CD4-positive, alpha-beta T cell treated with Interleukin-2 at 100 ng/mL for 4 hours (primary cell): ENCODE data around the gene CCDC148.

ENCODE experiments used
- DNase-seq: peaks from one replicate; pipeline ENCODE4 v3.0.0-alpha.2; 2020; ENCODE audit warnings: low spot score

Gene CCDC148

DNA sequence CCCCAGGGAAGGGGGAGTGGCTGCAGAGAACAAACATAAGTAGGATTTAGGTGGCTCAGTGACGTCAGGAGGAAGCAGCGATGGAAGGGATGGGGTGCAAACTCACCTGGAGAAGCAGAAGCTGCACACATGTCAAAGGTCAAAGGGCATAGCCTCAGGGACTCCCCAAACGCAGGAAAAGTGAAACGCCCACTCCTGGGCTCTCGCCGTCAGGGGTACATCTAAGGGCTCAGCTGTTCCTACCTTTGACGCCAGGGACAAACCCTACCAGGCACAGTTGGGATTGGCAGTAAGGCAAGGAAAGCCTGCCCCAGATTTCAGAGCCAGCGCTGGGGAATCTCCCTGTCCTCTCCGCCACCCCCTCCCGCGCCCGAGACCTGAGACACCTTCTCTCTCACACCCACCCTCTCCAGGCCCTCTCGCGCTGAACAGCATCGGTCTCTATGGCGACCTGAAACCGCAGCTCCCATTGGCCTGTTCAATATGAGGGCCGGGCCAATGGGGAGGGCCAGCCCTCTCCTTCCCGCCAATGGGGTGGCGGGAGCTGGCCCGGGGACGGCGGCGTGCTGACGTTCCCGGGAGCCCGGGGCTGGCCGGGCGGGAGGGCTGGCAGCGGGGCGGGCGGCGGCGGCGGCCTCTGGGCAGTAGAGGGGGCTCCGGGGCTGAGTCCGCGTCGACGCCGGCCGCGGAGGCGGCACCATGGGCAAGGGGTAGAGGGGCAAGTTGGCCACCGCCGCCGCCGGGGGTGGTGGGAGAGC, at the start of gene CCDC148, which contains the start of gene PKP4:
CCDC148 (minus strand) TSS at position 445 of the 758 bp plus-strand sequence; CDS start at position 131, 314 bp downstream.
PKP4 (plus strand) TSS at position 644 of the 758 bp plus-strand sequence. CDS start 76,233 bp downstream, outside the sequence.
- peak; percentile 91 for DNase-seq

DNA sequence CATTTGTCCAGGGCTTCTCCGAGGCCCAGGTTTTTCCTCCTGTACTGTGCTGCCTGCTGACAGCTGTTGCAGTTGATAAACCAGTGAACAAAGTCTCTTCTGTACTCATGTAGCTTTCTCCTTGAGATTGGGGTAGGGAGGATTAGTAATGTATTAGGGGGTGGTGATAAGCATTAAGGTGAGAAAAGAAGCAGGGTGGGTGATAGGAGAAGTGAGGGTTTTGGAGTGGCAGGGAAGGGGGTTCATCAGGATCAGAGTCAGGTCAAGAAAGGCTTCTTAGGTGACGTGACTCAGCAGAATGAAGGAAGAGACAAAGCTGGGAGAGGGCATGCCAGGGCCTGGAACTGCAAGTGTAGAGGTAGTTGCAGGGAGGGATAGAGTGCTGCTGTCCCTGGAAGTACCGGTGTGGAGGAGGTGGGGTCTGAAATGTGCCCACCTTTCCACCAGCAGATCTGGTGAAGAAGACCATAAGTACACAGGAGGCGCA, 48.9 kb upstream of the CCDC148 start:
- DNase-seq = no peak

DNA sequence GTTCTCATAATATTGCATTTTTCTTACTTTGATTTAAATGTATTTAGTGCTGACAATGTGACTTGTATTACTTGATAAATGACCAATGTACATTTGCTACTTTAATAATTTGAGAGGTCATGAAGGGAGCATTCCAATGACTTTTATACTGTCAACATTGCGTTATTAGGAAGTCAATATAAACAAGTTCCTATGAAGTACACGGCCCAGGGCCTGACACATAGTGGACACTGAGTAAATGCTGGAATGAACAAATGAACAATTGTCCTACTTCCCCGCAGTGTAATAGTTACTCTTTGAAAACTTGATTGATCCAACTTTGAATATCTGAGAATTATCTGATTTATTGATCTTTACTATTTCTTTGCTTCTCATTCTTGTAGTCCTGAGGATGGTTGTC, 47.5 kb upstream of the CCDC148 start:
- no peak for DNase-seq

GRCh38 chr2:158502974-158503373, 46.4 kb upstream of the CCDC148 start:
- DNase-seq = no peak

DNA sequence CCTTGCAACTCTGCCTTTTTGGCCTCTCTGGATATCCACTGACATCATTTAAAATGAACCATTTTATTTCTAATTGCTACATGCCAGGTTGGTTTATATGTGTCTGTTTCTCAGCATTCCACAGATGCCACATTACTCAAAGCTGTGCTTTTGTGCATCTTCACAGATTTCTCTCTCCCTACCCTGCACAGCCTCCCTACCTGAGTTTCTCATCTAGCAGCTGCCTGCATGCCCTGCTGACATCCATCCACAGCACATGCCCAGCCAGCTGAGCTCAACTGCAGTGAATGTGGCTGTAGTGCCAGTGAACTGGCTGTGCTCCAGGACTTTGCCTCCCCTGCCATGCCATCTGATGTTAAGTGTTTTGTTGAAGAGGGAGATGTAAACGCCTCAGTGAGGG, 44.7 kb upstream of the CCDC148 start:
- no peak for DNase-seq

- no peak for DNase-seq
Measured at GRCh38 chr2:158500333-158500732, 43.8 kb upstream of the CCDC148 start.

DNA sequence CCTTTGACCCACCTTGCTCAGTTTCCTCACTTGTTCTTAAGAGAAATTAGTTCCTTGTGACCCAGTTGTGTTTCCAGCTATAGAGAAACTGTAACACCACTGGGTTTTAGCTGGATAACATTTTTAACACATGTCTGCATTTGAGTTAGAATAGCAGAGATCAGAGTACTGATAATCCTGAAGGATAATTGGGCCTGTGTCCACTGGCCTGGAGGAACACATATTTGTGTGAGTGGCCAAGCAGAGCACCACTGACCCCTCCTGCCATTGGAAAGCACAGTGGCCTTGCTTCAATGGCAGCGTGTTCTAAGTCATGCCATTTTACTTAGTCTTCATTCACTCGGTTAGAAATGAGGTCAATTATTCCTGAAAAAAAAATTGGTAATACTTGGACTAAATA, 42.8 kb upstream of the CCDC148 start:
- no peak for DNase-seq

GRCh38 chr2:158498749-158499136, 42.2 kb upstream of the CCDC148 start:
- no peak for DNase-seq

DNA sequence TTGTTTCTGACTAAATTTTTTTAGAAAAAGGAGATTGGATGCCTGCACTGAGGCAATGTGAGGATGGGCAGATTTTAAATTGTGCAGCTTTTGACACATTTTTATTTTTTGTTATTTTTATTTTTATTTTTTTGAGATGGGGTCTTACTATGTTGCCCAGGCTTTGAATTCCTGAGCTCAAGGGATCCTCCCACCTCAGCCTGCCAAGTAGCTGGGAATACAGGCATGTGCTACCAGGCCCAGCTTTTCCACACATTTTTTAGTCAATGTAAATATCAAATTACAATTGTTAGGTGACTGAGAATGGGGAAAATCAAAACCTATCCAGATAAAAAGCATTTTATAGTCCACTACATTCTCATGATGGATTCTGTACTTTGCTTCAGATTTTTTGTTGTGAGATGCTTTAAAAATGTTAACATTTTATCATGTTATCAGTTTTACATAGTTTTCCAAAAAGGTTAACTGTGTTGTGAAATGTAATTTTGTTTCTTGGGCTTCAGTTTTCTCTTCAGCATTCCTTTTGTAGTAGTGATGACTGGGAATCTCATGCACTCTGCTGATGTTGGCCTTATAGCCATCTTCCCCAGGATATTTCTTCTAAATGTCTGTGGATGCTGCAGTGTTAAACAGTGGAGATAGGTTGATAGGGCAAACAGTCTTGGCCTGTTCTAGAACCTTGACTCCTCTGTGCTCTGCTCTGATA, 41.6 kb upstream of the CCDC148 start:
- DNase-seq = no peak

GRCh38 chr2:158497486-158497885, 40.9 kb upstream of the CCDC148 start:
- DNase-seq = no peak

- DNase-seq = no peak
Measured at GRCh38 chr2:158496986-158497385, 40.4 kb upstream of the CCDC148 start.

- DNase-seq = no peak
Measured at GRCh38 chr2:158495175-158495574, 38.6 kb upstream of the CCDC148 start.

- DNase-seq = no peak
Measured at GRCh38 chr2:158493458-158493857, 36.9 kb upstream of the CCDC148 start.

DNA sequence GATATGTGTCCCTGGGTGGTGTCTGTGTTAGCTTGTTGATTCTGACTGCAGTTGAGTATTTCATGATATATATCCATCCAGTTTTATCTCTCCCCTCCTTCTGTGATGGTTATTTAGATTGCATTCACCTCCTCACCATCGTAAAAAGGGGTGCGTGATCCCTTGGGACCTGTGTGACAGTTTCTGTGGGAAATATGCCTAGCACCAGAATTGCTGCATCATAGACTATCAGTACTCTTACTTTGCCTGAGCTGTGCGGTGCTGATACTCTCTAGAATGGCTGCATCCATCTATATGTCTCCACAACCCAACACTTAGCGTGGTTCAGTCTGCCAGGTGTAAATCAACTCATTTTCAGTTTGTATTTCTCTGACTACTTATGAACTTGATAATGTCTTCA, 34.5 kb upstream of the CCDC148 start:
- DNase-seq = no peak

- no peak for DNase-seq
Measured at GRCh38 chr2:158489366-158490112, 33.0 kb upstream of the CCDC148 start.

- no peak for DNase-seq
Measured at GRCh38 chr2:158488442-158489216, 32.1 kb upstream of the CCDC148 start.

DNA sequence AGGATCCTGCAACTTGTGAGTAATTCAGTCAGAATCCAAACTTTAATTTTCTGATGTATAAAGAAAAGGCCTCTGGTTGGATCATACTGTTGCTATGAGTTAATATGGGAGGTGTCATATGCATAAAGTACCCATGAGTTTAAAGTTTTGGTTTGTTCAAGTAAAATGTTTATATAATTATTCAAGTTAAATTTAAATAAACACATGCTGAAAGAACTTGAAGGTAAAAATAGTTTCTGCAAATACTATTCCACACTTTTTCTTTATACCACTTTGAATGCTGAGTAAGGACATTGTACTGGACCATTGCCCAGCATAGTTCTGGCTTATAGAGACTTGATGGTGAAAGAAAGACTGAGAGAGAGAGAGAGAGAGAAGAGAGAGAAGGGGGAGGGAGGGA, 30.9 kb upstream of the CCDC148 start:
- DNase-seq = no peak

- no peak for DNase-seq
Measured at GRCh38 chr2:158486970-158487325, 30.4 kb upstream of the CCDC148 start.

GRCh38 chr2:158486150-158486969, 29.8 kb upstream of the CCDC148 start:
- DNase-seq = no peak

GRCh38 chr2:158484892-158485556, 28.5 kb upstream of the CCDC148 start:
- no peak for DNase-seq
